IPS-NIHi7 (cell line): ENCODE measurements around the gene RFX3.

Source experiments
- DNase-seq: peaks from one replicate; pipeline ENCODE4 v3.0.0; 2012; ENCODE audit warnings: mixed read lengths; ENCODE audit errors: extremely low spot score

RFX3 gene

DNA sequence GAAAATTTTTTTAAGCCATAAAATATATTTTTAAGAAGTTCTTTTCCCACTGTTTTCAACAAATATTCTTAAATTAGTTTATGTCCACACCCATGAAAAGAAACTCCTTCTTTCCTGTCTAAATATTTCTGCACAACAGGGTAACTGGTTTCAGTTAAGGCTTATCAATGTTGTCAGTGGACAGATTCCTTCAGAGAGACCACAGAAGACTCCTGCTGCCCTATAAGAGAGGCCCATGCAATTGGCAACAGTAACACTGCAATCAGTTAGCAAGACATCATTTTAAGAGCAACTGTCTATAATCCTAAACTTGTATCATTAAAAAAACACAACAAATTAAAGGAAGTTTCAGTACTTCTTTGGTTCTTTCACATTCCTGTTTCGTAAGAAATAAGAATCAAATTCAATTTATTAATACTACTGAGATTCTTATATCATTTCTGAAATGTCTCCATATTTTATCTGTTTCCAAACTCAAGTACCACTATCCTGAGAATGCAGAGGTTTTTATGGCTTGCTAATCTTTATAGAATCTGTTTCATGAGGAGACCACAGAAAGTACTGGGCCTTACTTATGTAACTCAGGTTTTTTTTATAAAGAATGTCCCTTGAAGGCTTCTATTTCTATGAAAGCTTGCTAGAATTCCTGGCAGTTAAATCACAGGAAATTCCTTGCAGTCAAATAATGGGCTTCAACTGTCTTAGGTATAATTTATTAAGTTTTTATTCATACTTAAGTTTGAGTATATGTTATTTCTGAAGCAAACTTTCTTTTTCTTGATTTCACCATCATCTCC is 240.2 kb downstream of the RFX3 start:
- no peak for DNase-seq

DNA sequence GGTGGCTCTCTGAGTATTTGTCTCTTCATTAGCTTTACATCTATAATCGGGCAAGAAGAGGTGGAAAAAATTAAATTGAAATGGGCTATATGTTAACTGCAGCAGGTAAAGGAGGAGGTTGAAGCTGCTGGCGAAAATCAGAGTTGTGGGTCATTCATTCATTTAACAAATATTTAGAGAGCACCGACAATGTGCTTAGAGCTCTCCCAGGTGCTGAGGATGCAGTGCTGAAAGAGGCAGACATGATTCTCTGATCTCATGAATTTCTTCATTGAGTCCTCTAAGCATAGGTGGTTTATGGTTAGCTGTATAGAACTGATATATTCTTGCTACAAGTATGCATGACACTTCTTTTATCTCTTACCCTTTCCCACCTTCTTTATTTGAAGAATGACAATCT is 243.4 kb downstream of the RFX3 start:
- no peak for DNase-seq

- DNase-seq: no peak
These were observed 244.4 kb downstream of the RFX3 start for GRCh38 chr9:3281399-3281798.

- DNase-seq: no peak
These were observed 248.6 kb downstream of the RFX3 start for GRCh38 chr9:3277200-3277599.

DNA sequence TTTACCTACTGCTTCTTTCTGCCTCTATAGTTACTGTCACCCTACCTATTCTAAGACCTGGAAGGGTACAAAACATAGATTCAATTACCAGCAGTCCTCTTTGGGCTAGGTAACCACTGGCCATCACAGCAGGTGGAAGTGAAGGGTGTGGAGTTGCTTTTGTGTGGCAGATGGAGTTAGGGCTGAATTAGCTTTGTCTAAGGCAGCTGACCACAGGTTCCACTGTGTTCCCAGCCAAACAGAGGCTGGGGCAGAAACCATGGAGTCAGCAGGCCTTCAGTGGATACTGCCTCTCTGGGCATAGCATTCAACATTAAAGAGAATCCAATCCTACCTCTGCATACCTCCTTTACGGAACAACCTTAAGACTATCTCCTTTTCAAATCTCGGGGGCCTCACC is 254.2 kb downstream of the RFX3 start:
- peak; percentile 19 for DNase-seq

DNA sequence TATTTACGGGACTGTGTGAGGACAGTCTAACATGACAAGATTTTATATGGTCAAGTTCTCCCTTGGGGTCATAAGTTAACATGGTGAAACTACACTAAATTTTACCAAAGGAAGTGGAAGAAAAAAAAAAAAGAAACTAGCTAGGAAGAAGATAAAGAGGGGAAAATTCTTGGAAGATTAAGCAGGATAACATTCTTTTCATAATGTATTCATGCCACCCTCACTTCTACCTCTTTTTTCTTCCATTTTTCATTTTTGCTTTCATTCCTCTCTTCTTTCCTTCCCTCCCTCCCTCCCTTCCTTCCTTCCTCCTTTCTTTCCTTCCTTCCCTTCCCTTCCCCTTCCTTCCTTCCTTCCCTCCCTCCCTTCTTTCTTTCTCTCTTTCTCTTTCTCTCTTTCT is 254.6 kb downstream of the RFX3 start:
- DNase-seq: no peak

- no peak for DNase-seq
These were observed 257.6 kb downstream of the RFX3 start for GRCh38 chr9:3268223-3268622.

DNA sequence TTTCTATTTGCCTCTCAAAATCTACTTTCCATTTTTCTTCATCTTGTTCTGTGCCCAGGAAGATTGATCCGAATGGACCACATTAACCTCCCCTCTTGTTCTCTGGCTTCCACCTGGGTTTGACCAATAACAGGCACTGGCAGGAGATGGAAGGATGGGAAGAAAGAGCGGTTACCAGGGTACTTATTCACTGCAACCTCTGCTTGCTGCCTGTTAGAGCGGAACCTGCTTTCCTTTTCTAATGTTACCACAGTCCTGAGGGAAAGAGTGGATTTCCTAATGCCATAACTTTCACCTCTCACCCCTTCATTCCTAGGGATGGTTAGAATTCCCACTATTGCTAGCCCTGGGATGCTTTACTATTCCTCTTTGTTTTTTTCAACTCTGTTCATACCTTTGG is 262.1 kb downstream of the RFX3 start:
- no peak for DNase-seq

DNA sequence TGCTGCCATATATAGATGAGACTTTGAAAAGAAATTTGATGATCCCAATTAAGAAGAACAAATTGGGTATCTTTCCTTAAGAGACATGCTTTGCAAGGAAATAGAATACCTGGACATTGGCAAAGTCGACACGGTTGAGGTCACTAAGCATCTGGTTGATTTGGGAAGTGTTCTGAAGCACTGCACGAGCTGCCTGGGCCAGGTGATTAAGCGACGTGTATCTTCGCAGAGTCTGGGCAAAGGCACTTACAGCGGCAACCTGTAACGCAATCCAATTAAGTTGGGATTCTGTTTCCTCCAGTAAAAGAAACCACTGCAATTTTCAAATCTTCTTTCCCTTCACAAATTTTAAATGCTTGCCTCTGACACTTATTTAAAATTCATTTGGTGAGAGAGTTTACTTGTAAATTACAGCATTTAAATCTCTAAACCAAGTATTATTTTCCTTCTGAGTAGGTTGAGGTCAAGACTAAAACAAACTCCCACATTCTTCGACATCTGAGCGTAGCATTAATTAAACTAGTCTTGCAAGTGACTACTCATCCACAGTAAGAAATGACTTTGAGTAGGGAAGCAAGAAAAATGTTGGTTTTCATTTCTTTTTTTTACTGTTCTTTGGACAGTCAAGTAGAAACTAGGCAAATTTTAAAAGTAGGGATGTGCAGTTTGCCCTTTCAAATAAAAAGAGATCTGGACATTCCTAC is 262.8 kb downstream of the RFX3 start:
- no peak for DNase-seq

DNA sequence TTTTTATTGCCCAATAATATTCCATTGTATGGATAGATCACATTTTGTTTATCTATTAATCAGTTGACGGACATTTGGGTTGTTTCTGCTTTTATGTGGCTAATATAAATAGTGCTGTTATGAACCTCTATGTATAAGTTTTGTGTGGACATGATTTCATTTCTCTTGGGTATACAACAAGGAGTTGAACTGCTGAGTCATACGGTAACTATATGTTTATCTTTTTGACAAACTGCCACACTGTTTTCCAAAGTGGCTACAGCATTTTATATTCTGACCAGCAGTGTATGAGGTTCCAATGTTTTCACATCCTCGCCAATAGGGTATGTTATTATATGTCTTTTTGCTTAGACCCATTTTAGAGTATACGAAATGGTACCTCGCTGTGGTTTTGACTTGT is 264.3 kb downstream of the RFX3 start:
- no peak for DNase-seq

DNA sequence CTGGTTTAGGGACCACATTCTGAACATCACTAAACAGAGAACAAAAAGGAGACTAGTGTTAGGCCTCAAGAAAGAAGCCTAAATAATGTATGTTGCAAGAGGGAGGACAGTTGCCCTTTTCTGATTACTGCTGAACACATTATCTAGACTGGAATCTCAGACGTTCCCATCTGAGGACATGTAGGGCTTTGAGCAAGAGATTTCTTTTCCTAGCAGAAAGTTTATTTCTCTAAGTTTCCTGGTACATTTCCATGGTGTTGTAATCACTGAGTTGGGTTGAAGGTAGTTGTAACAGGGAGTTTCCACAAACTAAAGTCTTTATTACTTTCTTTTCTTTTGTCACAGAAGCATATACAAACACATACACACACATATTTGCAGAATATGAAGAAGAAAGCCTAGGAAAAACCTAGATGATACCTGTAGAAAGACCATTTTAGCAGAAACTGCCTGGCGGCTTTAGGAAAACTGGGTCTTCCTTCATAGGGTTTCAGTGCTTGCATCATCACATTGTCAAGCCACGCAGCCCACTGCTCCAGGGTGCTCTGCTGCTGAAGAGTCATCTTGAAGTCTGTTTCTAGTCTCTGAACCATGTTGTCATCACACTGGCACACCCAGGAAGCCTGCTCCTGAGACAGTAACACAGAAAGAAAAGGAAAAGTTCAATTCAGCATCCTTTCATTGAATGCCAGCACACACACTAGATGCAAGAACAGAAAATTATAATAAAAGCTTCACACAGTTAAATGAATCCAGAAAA is 269.1 kb downstream of the RFX3 start:
- DNase-seq: no peak

DNA sequence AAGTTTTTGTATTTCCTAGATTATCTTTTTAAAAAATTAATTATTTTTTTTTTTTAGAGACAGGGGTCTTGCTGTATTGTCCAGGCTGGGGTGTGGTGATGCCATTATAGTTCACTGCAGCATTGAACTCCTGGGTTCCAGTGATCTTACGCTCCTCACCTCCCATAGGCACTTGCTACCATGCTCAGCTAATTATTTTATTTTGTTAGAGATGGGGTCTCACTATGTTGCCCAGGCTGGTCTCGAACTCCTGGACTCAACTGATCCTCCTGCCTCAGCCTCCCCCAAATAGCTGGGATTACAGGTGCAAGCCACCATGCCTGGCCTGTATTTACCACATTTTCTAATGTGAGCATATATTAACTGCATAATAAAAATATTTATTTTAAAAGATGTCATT is 274.5 kb downstream of the RFX3 start:
- DNase-seq: no peak

- no peak for DNase-seq
These were observed 275.1 kb downstream of the RFX3 start for GRCh38 chr9:3250741-3251140.

DNA sequence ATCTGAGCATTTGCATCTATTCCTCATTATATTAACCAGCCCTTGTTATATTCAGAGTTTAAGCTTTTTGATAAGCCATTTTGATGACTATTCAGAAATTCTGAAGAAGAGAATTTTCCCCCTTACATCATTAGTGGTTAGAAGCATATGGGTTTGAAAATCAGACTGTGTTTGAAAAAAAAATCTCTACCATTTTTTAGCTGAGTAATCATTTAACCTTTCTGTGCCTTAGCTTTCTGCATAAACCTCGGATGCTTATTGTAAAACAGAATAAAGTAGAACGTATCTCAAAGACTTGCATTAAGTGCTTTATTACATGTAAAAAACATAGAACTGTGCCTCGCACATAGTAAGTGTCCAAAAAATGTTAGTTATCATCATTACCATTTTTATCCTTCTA is 278.6 kb downstream of the RFX3 start:
- no peak for DNase-seq

DNA sequence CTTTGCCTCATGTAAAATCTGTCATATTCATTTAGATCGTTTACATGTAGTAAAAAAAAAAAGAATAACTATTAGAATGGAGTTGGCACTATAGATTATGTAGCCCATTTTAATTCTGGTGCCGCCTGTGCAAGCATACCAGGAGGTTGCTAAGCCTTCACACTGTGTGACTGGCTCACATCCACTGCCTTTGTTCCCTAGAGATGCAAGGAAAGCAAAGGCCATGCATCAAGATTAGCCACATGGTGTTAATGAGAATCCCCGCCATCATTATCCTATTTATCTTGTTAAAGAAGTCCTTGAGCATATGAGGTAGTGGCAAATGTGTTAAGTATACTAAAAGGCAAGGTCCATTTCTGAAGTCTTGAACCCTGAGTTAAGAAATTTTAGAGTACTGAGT is 279.6 kb downstream of the RFX3 start:
- no peak for DNase-seq

DNA sequence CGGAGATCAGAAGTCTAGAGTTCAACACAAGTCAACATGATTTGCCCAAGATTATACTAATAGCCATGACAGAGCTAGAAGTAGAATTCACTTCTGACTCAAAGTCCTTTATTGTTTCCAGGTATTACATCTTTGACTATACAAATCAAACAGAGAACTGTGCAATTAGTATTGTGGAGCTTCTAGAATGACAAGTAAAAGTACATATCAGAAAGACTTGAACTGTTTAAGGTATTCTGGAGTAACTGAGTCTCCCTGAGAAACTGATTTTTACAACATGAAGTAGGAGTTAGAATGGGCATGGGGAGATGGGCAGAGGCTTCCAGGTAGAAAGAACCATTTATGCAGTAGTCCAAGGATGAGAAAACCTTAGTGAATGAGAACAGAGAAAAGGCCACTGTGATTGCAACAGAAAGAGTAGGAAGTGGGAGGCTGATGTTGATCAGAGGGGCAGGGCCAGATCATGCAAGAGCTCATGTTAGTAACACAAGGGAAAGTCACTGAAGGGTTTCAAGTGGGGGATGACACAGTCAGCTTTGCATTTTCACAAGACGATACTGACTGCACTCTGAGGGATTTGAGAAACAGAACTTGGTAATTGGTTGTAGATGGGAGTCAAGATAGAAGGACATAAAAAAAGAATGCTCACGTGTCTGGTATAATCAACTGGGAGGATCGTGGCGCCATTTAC is 280.7 kb downstream of the RFX3 start:
- no peak for DNase-seq

DNA sequence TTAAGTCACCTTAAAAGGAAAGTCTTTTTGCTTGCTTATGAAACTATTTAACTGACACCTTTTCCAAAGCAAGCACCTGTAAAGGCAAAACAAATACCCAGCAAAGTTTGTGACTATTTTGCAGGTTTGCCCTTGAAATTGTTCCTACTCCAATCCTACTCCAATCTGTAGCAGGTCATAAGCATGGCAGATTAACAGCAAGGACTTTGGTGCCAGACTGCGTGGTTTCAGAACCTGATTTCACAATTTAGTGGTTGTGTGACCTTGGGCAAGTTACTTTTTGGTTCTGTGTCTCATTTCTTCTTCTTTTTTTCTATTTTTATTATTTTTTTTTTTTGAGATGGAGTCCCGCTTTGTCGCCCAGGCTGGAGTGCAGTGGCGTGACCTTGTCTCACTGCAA is 282.1 kb downstream of the RFX3 start:
- no peak for DNase-seq

DNA sequence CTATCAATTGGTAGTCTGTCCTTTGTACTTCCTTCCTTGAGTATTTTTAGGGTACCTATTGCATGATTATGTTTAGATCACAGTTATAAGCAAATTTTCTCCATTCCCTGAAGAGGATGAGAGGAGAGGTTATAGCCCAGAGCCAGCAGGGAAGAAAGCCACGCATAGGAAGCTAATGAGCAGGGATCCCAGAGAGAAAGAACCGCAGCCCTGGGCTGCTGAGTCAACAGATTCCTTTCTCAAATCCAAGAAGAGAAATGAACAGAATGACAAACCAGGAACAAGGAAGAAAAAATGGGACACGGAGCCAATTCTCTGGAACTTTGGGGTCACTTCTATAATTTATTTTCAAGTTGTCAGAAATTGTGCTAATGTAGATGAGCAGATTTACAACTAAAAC is 284.5 kb downstream of the RFX3 start:
- peak; percentile 18 for DNase-seq

DNA sequence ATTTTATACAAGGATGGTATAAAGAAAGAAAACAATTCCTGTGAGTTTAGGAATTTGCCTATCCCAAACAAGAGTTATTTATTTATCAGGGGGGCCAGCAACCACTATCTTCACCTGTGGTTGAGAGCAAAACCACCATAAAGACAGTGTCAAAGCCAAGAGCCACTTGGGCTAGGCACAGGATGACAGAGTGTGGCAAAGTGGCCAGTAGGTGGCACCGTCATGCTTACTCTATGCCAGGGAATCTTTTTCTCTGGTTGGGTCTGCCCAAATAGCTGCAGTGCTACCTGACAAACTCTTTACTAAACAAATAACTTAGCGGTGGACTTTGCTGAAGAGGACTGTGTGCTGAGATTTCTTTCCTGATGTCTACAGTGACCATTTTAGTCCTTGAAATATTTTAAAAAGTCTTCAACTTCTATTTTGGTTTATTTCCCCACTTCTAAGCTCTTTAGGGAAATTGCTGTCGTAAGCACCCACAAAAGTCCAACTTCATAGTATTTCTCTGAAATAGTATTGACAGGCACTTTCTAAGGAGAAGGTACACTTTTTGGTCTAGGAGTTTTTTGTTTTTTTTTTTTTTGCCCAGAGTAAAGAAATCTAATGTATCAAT is 285.0 kb downstream of the RFX3 start:
- DNase-seq: peak; percentile 78

DNA sequence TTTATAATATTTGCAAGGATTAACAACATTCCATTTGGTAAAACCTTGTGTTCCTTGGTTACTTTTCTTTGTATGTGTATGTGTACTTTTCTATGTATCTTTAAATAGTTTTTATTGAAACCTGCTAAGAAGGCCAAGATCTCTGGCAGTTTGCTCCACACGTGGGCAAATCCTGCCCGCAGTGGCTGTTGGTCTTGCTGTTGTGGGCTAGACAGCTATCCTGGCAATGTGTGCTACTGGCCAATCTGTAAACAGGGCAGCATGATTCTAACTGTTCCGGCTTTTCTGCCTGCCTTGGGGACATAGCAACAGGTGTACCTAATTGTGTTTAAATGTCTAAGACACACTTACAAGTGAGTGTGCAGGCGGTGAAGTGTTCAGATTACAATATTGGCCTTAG is 286.6 kb downstream of the RFX3 start:
- DNase-seq: no peak

GRCh38 chr9:3238236-3238635 is 287.6 kb downstream of the RFX3 start:
- no peak for DNase-seq

DNA sequence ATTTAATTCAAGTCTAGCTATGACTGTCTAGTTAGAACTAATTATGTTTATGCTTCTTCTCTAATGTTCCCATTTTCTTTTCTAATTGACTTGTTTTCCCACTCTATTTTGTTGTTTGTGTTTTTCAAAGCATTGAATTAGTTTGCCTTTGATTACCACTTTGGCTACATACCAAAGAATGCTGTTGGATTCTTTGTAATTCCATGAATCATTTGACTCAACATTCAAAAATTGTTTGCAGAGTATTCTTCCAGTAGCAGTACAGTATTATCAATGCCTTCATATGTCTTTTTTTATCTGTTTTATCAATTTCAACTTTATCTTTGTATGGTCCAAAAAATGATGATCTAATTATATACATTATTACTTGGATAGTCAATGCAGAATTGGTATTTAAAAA is 288.7 kb downstream of the RFX3 start:
- DNase-seq: no peak
